ENCODE data around the gene WWOX.

Gene WWOX

GRCh38 chr16:78659668-78660217 is 560.3 kb downstream of the WWOX start:
- no peaks in the 10 kb centered on the region for H3K9me3 ChIP-seq (ENCODE audit: control insufficient read depth, insufficient read depth, low read length)
- H3K4me1 ChIP-seq (ENCODE audit: control insufficient read depth, insufficient read depth, low read length), result no peaks in the 10 kb centered on the region
- no peak overlapping the region for H3K4me3 ChIP-seq (ENCODE audit: low read depth, low read length)
- H3K27me3 ChIP-seq (ENCODE audit: control insufficient read depth, insufficient read depth, low read length), result no peaks in the 10 kb centered on the region
- H3K36me3 ChIP-seq (ENCODE audit: control insufficient read depth, insufficient read depth, low read length), result no peaks in the 10 kb centered on the region
- H3K9ac ChIP-seq (ENCODE audit: low read depth, low read length), result no peak overlapping the region

- Histone ChIP-seq H3K27me3 (ENCODE audit: control insufficient read depth, insufficient read depth, low read length) (no peaks in the 10 kb centered on the region), H3K9ac (ENCODE audit: low read depth, low read length) (no peak overlapping the region), H3K36me3 (ENCODE audit: control insufficient read depth, insufficient read depth, low read length) (no peaks in the 10 kb centered on the region), H3K9me3 (ENCODE audit: control insufficient read depth, insufficient read depth, low read length) (no peaks in the 10 kb centered on the region), H3K4me1 (ENCODE audit: control insufficient read depth, insufficient read depth, low read length) (no peaks in the 10 kb centered on the region), H3K4me3 (ENCODE audit: low read depth, low read length) (no peak overlapping the region)
Observed at GRCh38 chr16:78660795-78661194, 561.3 kb downstream of the WWOX start.

- Histone ChIP-seq H3K27me3 (ENCODE audit: control insufficient read depth, insufficient read depth, low read length) (no peaks in the 10 kb centered on the region), H3K9ac (ENCODE audit: low read depth, low read length) (no peak overlapping the region), H3K36me3 (ENCODE audit: control insufficient read depth, insufficient read depth, low read length) (no peaks in the 10 kb centered on the region), H3K9me3 (ENCODE audit: control insufficient read depth, insufficient read depth, low read length) (no peaks in the 10 kb centered on the region), H3K4me1 (ENCODE audit: control insufficient read depth, insufficient read depth, low read length) (no peaks in the 10 kb centered on the region), H3K4me3 (ENCODE audit: low read depth, low read length) (no peak overlapping the region)
Observed at GRCh38 chr16:78663690-78664089, 564.2 kb downstream of the WWOX start.

- Histone ChIP-seq H3K9me3 (ENCODE audit: control insufficient read depth, insufficient read depth, low read length) (no peaks in the 10 kb centered on the region), H3K4me3 (ENCODE audit: low read depth, low read length) (no peak overlapping the region), H3K4me1 (ENCODE audit: control insufficient read depth, insufficient read depth, low read length) (no peaks in the 10 kb centered on the region)
Observed at GRCh38 chr16:78664811-78665772, 565.6 kb downstream of the WWOX start.

GRCh38 chr16:78666318-78666717 is 566.9 kb downstream of the WWOX start:
- H3K36me3 ChIP-seq (ENCODE audit: control insufficient read depth, insufficient read depth, low read length), result no peaks in the 10 kb centered on the region
- H3K9ac ChIP-seq (ENCODE audit: low read depth, low read length), result no peak overlapping the region
- H3K4me1 ChIP-seq (ENCODE audit: control insufficient read depth, insufficient read depth, low read length), result no peaks in the 10 kb centered on the region
- no peak overlapping the region for H3K4me3 ChIP-seq (ENCODE audit: low read depth, low read length)
- no peaks in the 10 kb centered on the region for H3K27me3 ChIP-seq (ENCODE audit: control insufficient read depth, insufficient read depth, low read length)
- H3K9me3 ChIP-seq (ENCODE audit: control insufficient read depth, insufficient read depth, low read length), result no peaks in the 10 kb centered on the region

More at GRCh38 chr16:78664811-78665772, 565.6 kb downstream of the WWOX start:
- Histone ChIP-seq H3K9ac (ENCODE audit: low read depth, low read length) (no peak overlapping the region), H3K36me3 (ENCODE audit: control insufficient read depth, insufficient read depth, low read length) (no peaks in the 10 kb centered on the region), H3K27me3 (ENCODE audit: control insufficient read depth, insufficient read depth, low read length) (no peaks in the 10 kb centered on the region)

- H3K4me1 ChIP-seq (ENCODE audit: control insufficient read depth, insufficient read depth, low read length), result no peaks in the 10 kb centered on the region
- no peak overlapping the region for H3K9ac ChIP-seq (ENCODE audit: low read depth, low read length)
- H3K9me3 ChIP-seq (ENCODE audit: control insufficient read depth, insufficient read depth, low read length), result no peaks in the 10 kb centered on the region
- H3K36me3 ChIP-seq (ENCODE audit: control insufficient read depth, insufficient read depth, low read length), result no peaks in the 10 kb centered on the region
- no peaks in the 10 kb centered on the region for H3K27me3 ChIP-seq (ENCODE audit: control insufficient read depth, insufficient read depth, low read length)
- no peak overlapping the region for H3K4me3 ChIP-seq (ENCODE audit: low read depth, low read length)
Observed at GRCh38 chr16:78667675-78668074, 568.2 kb downstream of the WWOX start.

GRCh38 chr16:78668393-78668792 is 568.9 kb downstream of the WWOX start:
- H3K27me3 ChIP-seq (ENCODE audit: control insufficient read depth, insufficient read depth, low read length), result no peaks in the 10 kb centered on the region
- H3K4me3 ChIP-seq (ENCODE audit: low read depth, low read length), result no peak overlapping the region
- H3K36me3 ChIP-seq (ENCODE audit: control insufficient read depth, insufficient read depth, low read length), result no peaks in the 10 kb centered on the region
- no peaks in the 10 kb centered on the region for H3K9me3 ChIP-seq (ENCODE audit: control insufficient read depth, insufficient read depth, low read length)
- H3K4me1 ChIP-seq (ENCODE audit: control insufficient read depth, insufficient read depth, low read length), result no peaks in the 10 kb centered on the region
- no peak overlapping the region for H3K9ac ChIP-seq (ENCODE audit: low read depth, low read length)

GRCh38 chr16:78669994-78670393 is 570.5 kb downstream of the WWOX start:
- H3K4me3 ChIP-seq (ENCODE audit: low read depth, low read length), result no peak overlapping the region
- H3K36me3 ChIP-seq (ENCODE audit: control insufficient read depth, insufficient read depth, low read length), result no peaks in the 10 kb centered on the region
- no peaks in the 10 kb centered on the region for H3K27me3 ChIP-seq (ENCODE audit: control insufficient read depth, insufficient read depth, low read length)
- H3K9me3 ChIP-seq (ENCODE audit: control insufficient read depth, insufficient read depth, low read length), result no peaks in the 10 kb centered on the region
- H3K9ac ChIP-seq (ENCODE audit: low read depth, low read length), result no peak overlapping the region
- H3K4me1 ChIP-seq (ENCODE audit: control insufficient read depth, insufficient read depth, low read length), result no peaks in the 10 kb centered on the region

- Histone ChIP-seq H3K27me3 (ENCODE audit: control insufficient read depth, insufficient read depth, low read length) (no peaks in the 10 kb centered on the region), H3K36me3 (ENCODE audit: control insufficient read depth, insufficient read depth, low read length) (no peaks in the 10 kb centered on the region), H3K9ac (ENCODE audit: low read depth, low read length) (no peak overlapping the region), H3K4me3 (ENCODE audit: low read depth, low read length) (no peak overlapping the region), H3K4me1 (ENCODE audit: control insufficient read depth, insufficient read depth, low read length) (no peaks in the 10 kb centered on the region), H3K9me3 (ENCODE audit: control insufficient read depth, insufficient read depth, low read length) (no peaks in the 10 kb centered on the region)
Observed at GRCh38 chr16:78672779-78673556, 573.5 kb downstream of the WWOX start.

GRCh38 chr16:78673884-78674283 is 574.4 kb downstream of the WWOX start:
- Histone ChIP-seq H3K4me1 (ENCODE audit: control insufficient read depth, insufficient read depth, low read length) (no peaks in the 10 kb centered on the region), H3K27me3 (ENCODE audit: control insufficient read depth, insufficient read depth, low read length) (no peaks in the 10 kb centered on the region), H3K9ac (ENCODE audit: low read depth, low read length) (no peak overlapping the region), H3K36me3 (ENCODE audit: control insufficient read depth, insufficient read depth, low read length) (no peaks in the 10 kb centered on the region), H3K4me3 (ENCODE audit: low read depth, low read length) (no peak overlapping the region), H3K9me3 (ENCODE audit: control insufficient read depth, insufficient read depth, low read length) (no peaks in the 10 kb centered on the region)

GRCh38 chr16:78675312-78675711 is 575.9 kb downstream of the WWOX start:
- Histone ChIP-seq H3K4me3 (ENCODE audit: low read depth, low read length) (no peak overlapping the region), H3K9me3 (ENCODE audit: control insufficient read depth, insufficient read depth, low read length) (no peaks in the 10 kb centered on the region), H3K27me3 (ENCODE audit: control insufficient read depth, insufficient read depth, low read length) (no peaks in the 10 kb centered on the region), H3K36me3 (ENCODE audit: control insufficient read depth, insufficient read depth, low read length) (no peaks in the 10 kb centered on the region), H3K9ac (ENCODE audit: low read depth, low read length) (no peak overlapping the region), H3K4me1 (ENCODE audit: control insufficient read depth, insufficient read depth, low read length) (no peaks in the 10 kb centered on the region)
